Fibroblast of skin of left quadriceps (primary cell): ENCODE data around the gene CSF1.
"Not testable (repeated sequence)": the region's sequence is repeated elsewhere in the genome, so short reads cannot be mapped to it uniquely, and the experiment has no call there.

ENCODE experiments used
- DNase-seq, 2 experiments: peaks; one replicate each; pipeline ENCODE4 v3.0.0-alpha.2; 2013; ENCODE audit warnings: low read depth in 2 of 2

The CSF1 gene

GRCh38 chr1:109919303-109919702 lies 8.7 kb downstream of the CSF1 start:
- no peak for DNase-seq

GRCh38 chr1:109920391-109920790 lies 9.7 kb downstream of the CSF1 start:
- not testable (repeated sequence) for DNase-seq

- no peak for DNase-seq
Observed at GRCh38 chr1:109922326-109922725, 11.7 kb downstream of the CSF1 start.

DNA sequence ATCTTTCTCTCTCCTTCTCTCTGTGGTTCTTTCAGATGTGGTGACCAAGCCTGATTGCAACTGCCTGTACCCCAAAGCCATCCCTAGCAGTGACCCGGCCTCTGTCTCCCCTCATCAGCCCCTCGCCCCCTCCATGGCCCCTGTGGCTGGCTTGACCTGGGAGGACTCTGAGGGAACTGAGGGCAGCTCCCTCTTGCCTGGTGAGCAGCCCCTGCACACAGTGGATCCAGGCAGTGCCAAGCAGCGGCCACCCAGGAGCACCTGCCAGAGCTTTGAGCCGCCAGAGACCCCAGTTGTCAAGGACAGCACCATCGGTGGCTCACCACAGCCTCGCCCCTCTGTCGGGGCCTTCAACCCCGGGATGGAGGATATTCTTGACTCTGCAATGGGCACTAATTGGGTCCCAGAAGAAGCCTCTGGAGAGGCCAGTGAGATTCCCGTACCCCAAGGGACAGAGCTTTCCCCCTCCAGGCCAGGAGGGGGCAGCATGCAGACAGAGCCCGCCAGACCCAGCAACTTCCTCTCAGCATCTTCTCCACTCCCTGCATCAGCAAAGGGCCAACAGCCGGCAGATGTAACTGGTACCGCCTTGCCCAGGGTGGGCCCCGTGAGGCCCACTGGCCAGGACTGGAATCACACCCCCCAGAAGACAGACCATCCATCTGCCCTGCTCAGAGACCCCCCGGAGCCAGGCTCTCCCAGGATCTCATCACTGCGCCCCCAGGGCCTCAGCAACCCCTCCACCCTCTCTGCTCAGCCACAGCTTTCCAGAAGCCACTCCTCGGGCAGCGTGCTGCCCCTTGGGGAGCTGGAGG lies 12.7 kb downstream of the CSF1 start:
- DNase-seq, result no peak

DNA sequence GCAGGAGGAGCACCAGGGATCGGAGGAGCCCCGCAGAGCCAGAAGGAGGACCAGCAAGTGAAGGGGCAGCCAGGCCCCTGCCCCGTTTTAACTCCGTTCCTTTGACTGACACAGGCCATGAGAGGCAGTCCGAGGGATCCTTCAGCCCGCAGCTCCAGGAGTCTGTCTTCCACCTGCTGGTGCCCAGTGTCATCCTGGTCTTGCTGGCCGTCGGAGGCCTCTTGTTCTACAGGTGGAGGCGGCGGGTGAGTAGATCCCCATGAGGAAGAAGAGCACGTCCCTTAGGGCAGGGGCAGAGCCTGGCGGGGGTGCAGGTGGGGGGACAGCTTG lies 13.3 kb downstream of the CSF1 start:
- no peak for DNase-seq

DNA sequence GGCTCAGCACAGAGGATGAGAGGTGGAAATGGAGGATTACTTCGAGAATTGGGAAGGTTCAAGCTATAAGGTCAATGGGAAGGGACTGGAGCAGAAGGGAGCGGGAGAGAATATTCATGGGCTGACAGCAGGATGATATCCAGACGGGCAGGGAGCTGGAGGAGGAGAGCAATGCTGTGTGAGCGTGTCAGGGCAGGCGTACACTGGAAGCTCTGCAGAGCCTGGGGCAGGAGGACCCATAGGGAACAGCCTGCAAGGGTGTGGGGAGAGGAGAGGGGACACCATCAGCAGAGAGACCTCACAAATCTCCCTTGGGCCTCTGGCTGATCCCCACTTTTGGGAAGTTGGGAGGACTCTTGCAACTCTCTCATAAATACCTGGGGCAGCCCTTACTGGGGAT lies 13.7 kb downstream of the CSF1 start:
- DNase-seq, result no peak

GRCh38 chr1:109925159-109925990 lies 14.7 kb downstream of the CSF1 start:
- DNase-seq, result no peak

- no peak for DNase-seq
Observed at GRCh38 chr1:109926662-109927300, 16.1 kb downstream of the CSF1 start.

DNA sequence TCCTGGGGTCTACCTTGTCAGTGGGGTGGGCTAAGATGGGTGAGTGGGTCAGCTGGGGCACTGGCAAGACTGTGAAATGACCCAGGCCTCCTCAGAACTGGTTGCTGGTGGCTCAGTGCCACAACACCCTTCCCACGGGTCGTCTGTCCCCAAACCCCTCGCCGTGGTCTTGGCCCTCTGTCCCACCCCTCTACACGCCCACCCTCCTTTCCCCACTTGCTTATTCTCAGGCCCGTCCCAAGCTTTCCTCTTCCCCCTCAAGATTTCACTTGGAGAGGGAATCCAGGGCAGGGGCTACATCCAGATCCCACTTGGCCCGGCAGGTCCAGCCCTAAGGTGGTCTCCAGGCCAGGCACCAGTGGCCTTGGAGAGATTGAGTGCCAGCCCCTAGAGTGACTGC lies 16.7 kb downstream of the CSF1 start:
- no peak for DNase-seq

DNA sequence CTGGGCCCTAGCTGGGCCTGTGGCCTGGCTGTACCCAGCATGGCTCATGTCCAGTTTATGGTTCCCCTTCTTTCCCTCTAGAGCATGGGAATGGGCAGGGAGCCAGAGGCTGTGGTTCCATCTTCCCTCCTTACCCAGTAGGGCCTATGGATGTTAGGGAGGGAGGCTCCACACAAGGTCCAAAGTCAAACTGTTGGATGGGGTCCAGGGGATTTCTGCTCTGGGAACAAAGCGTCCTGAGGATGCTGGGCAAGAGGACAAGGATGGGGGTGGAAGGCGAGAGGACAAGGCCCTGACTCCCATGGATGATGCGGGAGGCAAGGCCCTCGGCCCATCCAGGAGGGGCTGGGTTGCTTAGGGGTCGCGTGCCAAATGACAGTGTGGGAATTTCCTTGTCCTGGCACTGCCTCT lies 17.3 kb downstream of the CSF1 start:
- DNase-seq, result no peak

DNA sequence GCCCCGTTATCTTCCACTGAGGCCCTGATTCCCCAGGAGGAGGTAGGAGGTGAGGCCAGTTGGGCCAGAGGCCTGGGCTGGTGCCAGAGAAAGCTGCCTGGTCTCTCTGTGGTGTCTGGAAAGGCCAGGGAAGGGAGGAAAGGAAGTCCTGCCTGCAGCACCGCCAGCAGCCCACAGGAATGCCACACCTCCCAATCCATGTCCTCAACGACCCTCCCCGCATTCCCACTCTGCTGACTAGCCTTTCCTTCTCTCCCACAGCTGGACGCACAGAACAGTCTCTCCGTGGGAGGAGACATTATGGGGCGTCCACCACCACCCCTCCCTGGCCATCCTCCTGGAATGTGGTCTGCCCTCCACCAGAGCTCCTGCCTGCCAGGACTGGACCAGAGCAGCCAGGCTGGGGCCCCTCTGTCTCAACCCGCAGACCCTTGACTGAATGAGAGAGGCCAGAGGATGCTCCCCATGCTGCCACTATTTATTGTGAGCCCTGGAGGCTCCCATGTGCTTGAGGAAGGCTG lies 18.0 kb downstream of the CSF1 start:
- peak in 1 of 2 experiments; percentile 34 for DNase-seq

DNA sequence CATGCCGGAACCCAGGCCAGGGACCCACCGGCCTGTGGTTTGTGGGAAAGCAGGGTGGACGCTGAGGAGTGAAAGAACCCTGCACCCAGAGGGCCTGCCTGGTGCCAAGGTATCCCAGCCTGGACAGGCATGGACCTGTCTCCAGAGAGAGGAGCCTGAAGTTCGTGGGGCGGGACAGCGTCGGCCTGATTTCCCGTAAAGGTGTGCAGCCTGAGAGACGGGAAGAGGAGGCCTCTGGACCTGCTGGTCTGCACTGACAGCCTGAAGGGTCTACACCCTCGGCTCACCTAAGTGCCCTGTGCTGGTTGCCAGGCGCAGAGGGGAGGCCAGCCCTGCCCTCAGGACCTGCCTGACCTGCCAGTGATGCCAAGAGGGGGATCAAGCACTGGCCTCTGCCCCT lies 18.5 kb downstream of the CSF1 start:
- DNase-seq, result no peak

DNA sequence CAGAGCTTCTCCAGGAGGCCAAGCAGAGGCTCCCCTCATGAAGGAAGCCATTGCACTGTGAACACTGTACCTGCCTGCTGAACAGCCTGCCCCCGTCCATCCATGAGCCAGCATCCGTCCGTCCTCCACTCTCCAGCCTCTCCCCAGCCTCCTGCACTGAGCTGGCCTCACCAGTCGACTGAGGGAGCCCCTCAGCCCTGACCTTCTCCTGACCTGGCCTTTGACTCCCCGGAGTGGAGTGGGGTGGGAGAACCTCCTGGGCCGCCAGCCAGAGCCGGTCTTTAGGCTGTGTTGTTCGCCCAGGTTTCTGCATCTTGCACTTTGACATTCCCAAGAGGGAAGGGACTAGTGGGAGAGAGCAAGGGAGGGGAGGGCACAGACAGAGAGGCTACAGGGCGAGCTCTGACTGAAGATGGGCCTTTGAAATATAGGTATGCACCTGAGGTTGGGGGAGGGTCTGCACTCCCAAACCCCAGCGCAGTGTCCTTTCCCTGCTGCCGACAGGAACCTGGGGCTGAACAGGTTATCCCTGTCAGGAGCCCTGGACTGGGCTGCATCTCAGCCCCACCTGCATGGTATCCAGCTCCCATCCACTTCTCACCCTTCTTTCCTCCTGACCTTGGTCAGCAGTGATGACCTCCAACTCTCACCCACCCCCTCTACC lies 19.1 kb downstream of the CSF1 start:
- DNase-seq, result no peak

- no peak for DNase-seq
Observed at GRCh38 chr1:109930252-109930993, 19.8 kb downstream of the CSF1 start.

GRCh38 chr1:109931189-109931731 lies 20.6 kb downstream of the CSF1 start:
- no peak for DNase-seq

GRCh38 chr1:109931911-109932636 lies 21.4 kb downstream of the CSF1 start:
- no peak for DNase-seq

GRCh38 chr1:109932679-109933078 lies 22.0 kb downstream of the CSF1 start:
- DNase-seq, result no peak

- DNase-seq, result no peak
Observed at GRCh38 chr1:109933856-109934711, 23.4 kb downstream of the CSF1 start.

- DNase-seq, result no peak
Observed at GRCh38 chr1:109935451-109935900, 24.8 kb downstream of the CSF1 start.
